GM18499 (cell line): ENCODE data around the gene EDEM1.

Source experiments
- ATAC-seq: cut with Tn5 transposase; IDR thresholded peaks from one replicate; pipeline ENCODE4 v1.9.1; 2021; ENCODE audit warnings: moderate number of reproducible peaks; ENCODE audit not compliant: insufficient read depth, unreplicated experiment

Gene EDEM1

GRCh38 chr3:5197470-5198312 lies 10.2 kb downstream of the EDEM1 start:
- ATAC-seq, result peak; percentile 67

- no peak for ATAC-seq
Observed at GRCh38 chr3:5198313-5198677, 10.8 kb downstream of the EDEM1 start.

GRCh38 chr3:5198986-5199731 lies 11.7 kb downstream of the EDEM1 start:
- ATAC-seq, result peak; percentile 30

GRCh38 chr3:5201536-5201935 lies 14.0 kb downstream of the EDEM1 start:
- ATAC-seq, result no peak

GRCh38 chr3:5202222-5202621 lies 14.7 kb downstream of the EDEM1 start:
- ATAC-seq, result no peak

- peak; percentile 99 for ATAC-seq
Observed at GRCh38 chr3:5205165-5205941, 17.8 kb downstream of the EDEM1 start.

GRCh38 chr3:5210926-5211325 lies 23.4 kb downstream of the EDEM1 start:
- ATAC-seq, result no peak

GRCh38 chr3:5212628-5213573 lies 25.4 kb downstream of the EDEM1 start:
- ATAC-seq, result no peak

GRCh38 chr3:5213574-5213966 lies 26.1 kb downstream of the EDEM1 start:
- no peak for ATAC-seq

- ATAC-seq, result no peak
Observed at GRCh38 chr3:5214352-5214751, 26.8 kb downstream of the EDEM1 start.

- ATAC-seq, result no peak
Observed at GRCh38 chr3:5217824-5218595, 30.5 kb downstream of the EDEM1 start.

- ATAC-seq, result no peak
Observed at GRCh38 chr3:5218815-5219214, 31.3 kb downstream of the EDEM1 start.

- no peak for ATAC-seq
Observed at GRCh38 chr3:5219216-5219615, 31.7 kb downstream of the EDEM1 start.

- no peak for ATAC-seq
Observed at GRCh38 chr3:5220193-5220592, 32.7 kb downstream of the EDEM1 start.

GRCh38 chr3:5220667-5221431 lies 33.3 kb downstream of the EDEM1 start:
- ATAC-seq, result no peak

- ATAC-seq, result no peak
Observed at GRCh38 chr3:5221701-5222100, 34.2 kb downstream of the EDEM1 start.

GRCh38 chr3:5222283-5223005 lies 34.9 kb downstream of the EDEM1 start:
- no peak for ATAC-seq

GRCh38 chr3:5226783-5227182 lies 39.3 kb downstream of the EDEM1 start:
- ATAC-seq, result no peak
